Measurements from ENCODE around the gene SGMS1.
"Not testable (repeated sequence)": the region's sequence is repeated elsewhere in the genome, so short reads cannot be mapped to it uniquely, and the experiment has no call there.

Gene SGMS1

GRCh38 chr10:50552771-50553535, 70.8 kb downstream of the SGMS1 start:
- TF ChIP-seq, protein P1, sequence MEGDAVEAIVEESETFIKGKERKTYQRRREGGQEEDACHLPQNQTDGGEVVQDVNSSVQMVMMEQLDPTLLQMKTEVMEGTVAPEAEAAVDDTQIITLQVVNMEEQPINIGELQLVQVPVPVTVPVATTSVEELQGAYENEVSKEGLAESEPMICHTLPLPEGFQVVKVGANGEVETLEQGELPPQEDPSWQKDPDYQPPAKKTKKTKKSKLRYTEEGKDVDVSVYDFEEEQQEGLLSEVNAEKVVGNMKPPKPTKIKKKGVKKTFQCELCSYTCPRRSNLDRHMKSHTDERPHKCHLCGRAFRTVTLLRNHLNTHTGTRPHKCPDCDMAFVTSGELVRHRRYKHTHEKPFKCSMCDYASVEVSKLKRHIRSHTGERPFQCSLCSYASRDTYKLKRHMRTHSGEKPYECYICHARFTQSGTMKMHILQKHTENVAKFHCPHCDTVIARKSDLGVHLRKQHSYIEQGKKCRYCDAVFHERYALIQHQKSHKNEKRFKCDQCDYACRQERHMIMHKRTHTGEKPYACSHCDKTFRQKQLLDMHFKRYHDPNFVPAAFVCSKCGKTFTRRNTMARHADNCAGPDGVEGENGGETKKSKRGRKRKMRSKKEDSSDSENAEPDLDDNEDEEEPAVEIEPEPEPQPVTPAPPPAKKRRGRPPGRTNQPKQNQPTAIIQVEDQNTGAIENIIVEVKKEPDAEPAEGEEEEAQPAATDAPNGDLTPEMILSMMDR (IDR thresholded peaks at IDR 0.05; ENCODE audit: borderline replicate concordance, control extremely low read depth, extremely low read depth, insufficient read depth, missing control alignments), result no peak
- in situ Hi-C loops (cut with MboI; ENCODE audit: low sequenced_read_pairs, unreplicated experiment), result no loop called here
- no peak for DNase-seq (ENCODE audit: low spot score)

GRCh38 chr10:50552308-50552707, 71.4 kb downstream of the SGMS1 start:
- in situ Hi-C loops (cut with MboI; ENCODE audit: low sequenced_read_pairs, unreplicated experiment), result no loop called here
- no peak for DNase-seq (ENCODE audit: low spot score)
- TF ChIP-seq, protein P1 (IDR thresholded peaks at IDR 0.05; ENCODE audit: borderline replicate concordance, control extremely low read depth, extremely low read depth, insufficient read depth, missing control alignments), result no peak

- no peak for DNase-seq (ENCODE audit: low spot score)
- TF ChIP-seq, protein P1 (IDR thresholded peaks at IDR 0.05; ENCODE audit: borderline replicate concordance, control extremely low read depth, extremely low read depth, insufficient read depth, missing control alignments), result no peak
Observed at GRCh38 chr10:50551894-50552293, 71.9 kb downstream of the SGMS1 start.

DNA sequence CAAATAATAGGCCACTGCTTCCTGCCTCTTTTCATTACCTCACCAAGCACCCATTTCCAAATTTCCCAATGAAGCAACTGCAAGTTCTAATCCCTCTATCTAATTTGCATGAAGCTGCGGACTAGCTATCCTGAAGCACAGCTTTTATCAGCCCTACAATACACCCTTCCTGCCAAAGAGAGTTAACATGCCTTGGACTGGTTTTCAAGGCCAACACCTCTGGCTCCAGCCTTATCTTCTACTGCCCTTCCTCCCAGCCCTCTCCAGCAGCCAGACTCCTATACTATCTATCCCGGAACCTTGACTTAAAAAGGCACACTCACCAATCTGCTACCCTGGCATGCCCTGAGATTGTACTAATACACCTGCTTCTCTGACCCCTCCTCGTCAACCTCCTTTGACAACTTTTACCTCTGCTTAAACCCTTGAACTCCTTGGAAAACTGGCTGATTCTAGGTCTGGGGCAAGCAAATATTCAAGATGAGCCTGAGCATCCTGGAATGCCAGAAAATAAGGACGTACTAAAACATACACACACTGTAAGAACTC, 73.4 kb downstream of the SGMS1 start:
- TF ChIP-seq, protein P1 (IDR thresholded peaks at IDR 0.05; ENCODE audit: borderline replicate concordance, control extremely low read depth, extremely low read depth, insufficient read depth, missing control alignments), result no peak
- in situ Hi-C loops (cut with MboI; ENCODE audit: low sequenced_read_pairs, unreplicated experiment), result no loop called here
- no peak for DNase-seq (ENCODE audit: low spot score)

More at GRCh38 chr10:50551894-50552293, 71.9 kb downstream of the SGMS1 start:
- in situ Hi-C loops (cut with MboI; ENCODE audit: low sequenced_read_pairs, unreplicated experiment), result no loop called here

DNA sequence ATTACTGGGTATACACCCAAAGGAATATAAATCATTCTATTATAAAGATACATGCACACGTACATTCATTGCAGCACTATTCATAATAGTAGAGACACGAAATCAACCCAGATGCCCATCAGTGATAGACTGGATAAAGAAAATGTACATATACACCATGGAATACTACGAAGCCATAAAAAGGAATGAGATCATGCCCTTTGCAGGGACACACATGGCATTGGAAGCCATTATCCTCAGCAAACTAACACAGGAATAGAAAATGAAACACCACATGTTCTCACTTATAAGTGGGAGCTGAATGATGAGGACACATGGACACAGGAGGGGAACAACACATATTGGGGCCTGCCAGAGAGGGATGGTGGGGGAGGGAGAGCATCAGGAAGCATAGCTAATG, 74.6 kb downstream of the SGMS1 start:
- in situ Hi-C loops (cut with MboI; ENCODE audit: low sequenced_read_pairs, unreplicated experiment); DNase-seq (ENCODE audit: low spot score): not testable (repeated sequence)

- DNase-seq (ENCODE audit: low spot score); in situ Hi-C loops (cut with MboI; ENCODE audit: low sequenced_read_pairs, unreplicated experiment): not testable (repeated sequence)
Observed at GRCh38 chr10:50548481-50548880, 75.3 kb downstream of the SGMS1 start.

GRCh38 chr10:50546287-50546686, 77.5 kb downstream of the SGMS1 start:
- in situ Hi-C loops (cut with MboI; ENCODE audit: low sequenced_read_pairs, unreplicated experiment), result not testable (repeated sequence)

DNA sequence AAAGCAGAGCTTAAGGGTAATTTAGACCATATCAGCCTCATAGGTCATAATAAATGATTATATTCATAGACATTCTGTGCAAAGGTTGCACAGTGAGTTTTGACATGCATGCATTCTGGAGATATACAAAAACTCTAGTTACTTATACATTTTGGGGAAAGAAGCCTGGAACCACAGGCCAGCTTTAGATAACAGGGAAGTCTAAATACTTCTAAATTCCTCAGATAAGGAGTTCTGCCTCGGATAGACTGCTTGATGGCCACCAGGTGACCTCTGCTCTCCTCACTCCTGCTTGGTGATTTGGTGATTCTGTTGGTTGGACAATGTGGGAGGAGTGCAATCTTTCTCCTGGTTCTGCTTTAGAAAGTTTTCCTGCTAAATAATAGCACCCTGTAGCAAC, 77.9 kb downstream of the SGMS1 start:
- in situ Hi-C loops (cut with MboI; ENCODE audit: low sequenced_read_pairs, unreplicated experiment), result no loop called here
- DNase-seq (ENCODE audit: low spot score), result no peak
- TF ChIP-seq, protein P1 (IDR thresholded peaks at IDR 0.05; ENCODE audit: borderline replicate concordance, control extremely low read depth, extremely low read depth, insufficient read depth, missing control alignments), result no peak

More at GRCh38 chr10:50546287-50546686, 77.5 kb downstream of the SGMS1 start:
- not testable (repeated sequence) for DNase-seq (ENCODE audit: low spot score)

All from GM13976 (cell line).